SK-N-SH (cell line): ENCODE data around the gene LNPEP. TPM values are rescaled to one million over a fixed set of nuclear protein-coding genes. Genes with fewer than 3 reads are reported as not detected.
A peak's percentile ranks its signal among the peaks of the same experiment; 100 is the strongest.

Source experiments
- CTCF ChIA-PET: fragments of 300-600, 350-600 bp; formaldehyde crosslinking; extraction: SDS; loops from one replicate; lab custom pipeline; 2021; lab: Yijun Ruan, JAX
- POLR2A ChIA-PET: fragments of 350-600 bp; sonication (Branson Sonifier 250); formaldehyde crosslinking; extraction: SDS; loops from one replicate; lab custom pipeline; 2020; ENCODE audit warnings: antibody characterized with exemption, inconsistent platforms; lab: Yijun Ruan, JAX
- DNase-seq: peaks from one replicate; pipeline ENCODE4 v3.0.0; 2012
- H2AFZ ChIP-seq: fragments of 200-600 bp; sonication (generic); 2 replicates; pipeline ENCODE4 v1.8.1; 2016; ENCODE audit warnings: antibody characterized with exemption, mild to moderate bottlenecking, low read depth
- H3F3A ChIP-seq: fragments of 200-600 bp; sonication (generic); replicated peaks from 2 replicates; pipeline ENCODE3; 2016; ENCODE audit warnings: antibody characterized with exemption, mild to moderate bottlenecking; ENCODE audit not compliant: insufficient read depth
- H3K27ac ChIP-seq, 2 experiments: fragments of 200-500 bp in 1 of 2; fragments of 200-600 bp in 1 of 2; sonication (Bioruptor generic) in 1 of 2; sonication (generic), shearing (Covaris generic) in 1 of 2; 2 replicates each; pipeline versions ENCODE4 v1.5.1 to v1.6.1; 2014 to 2016; ENCODE audit warnings: low read depth in 2 of 2, inconsistent platforms in 1 of 2, low read length in 1 of 2, mild to moderate bottlenecking in 1 of 2, mixed read lengths in 1 of 2
- H3K27me3 ChIP-seq: fragments of 200-600 bp; sonication (generic), shearing (Covaris generic); 2 replicates; pipeline ENCODE4 v1.6.1; 2016; ENCODE audit warnings: mixed run types; ENCODE audit not compliant: insufficient read depth
- H3K36me3 ChIP-seq, 2 experiments: fragments of 200-500 bp in 1 of 2; fragments of 200-600 bp in 1 of 2; sonication (Bioruptor generic) in 1 of 2; sonication (generic) in 1 of 2; replicated peaks in 1 of 2; 2 replicates each; pipeline versions ENCODE3 to v1.5.1; 2014 to 2016; ENCODE audit warnings: low read length in 1 of 2, mild to moderate bottlenecking in 1 of 2; ENCODE audit not compliant: insufficient read depth in 2 of 2, control insufficient read depth in 1 of 2
- H3K4me1 ChIP-seq, 2 experiments: fragments of 200-500 bp in 1 of 2; fragments of 200-600 bp in 1 of 2; sonication (Bioruptor generic) in 1 of 2; sonication (generic), shearing (Covaris generic) in 1 of 2; 2 replicates each; pipeline versions ENCODE4 v1.5.1 to v1.6.1; 2014 to 2016; ENCODE audit warnings: low read depth in 1 of 2, low read length in 1 of 2, mixed run types in 1 of 2; ENCODE audit not compliant: insufficient read depth in 2 of 2, control insufficient read depth in 1 of 2
- H3K4me2 ChIP-seq: fragments of 200-600 bp; sonication (generic), shearing (Covaris generic); 2 replicates; pipeline ENCODE4 v1.6.1; 2017; ENCODE audit warnings: mixed run types
- H3K4me3 ChIP-seq, 2 experiments: fragments of 200-500 bp in 1 of 2; fragments of 200-600 bp in 1 of 2; sonication (Bioruptor generic) in 1 of 2; sonication (generic), shearing (Covaris generic) in 1 of 2; 2 replicates each; pipeline versions ENCODE4 v1.5.1 to v1.8.1; 2014 to 2016; ENCODE audit warnings: low read depth in 2 of 2, inconsistent platforms in 1 of 2, low read length in 1 of 2, mild to moderate bottlenecking in 1 of 2, mixed read lengths in 1 of 2, moderate library complexity in 1 of 2
- H3K79me2 ChIP-seq: fragments of 200-600 bp; sonication (generic); 2 replicates; pipeline ENCODE4 v1.8.1; 2017; ENCODE audit warnings: mild to moderate bottlenecking; ENCODE audit not compliant: insufficient read depth
- H3K9ac ChIP-seq: fragments of 200-600 bp; sonication (generic); 2 replicates; pipeline ENCODE4 v1.6.1; 2017; ENCODE audit warnings: mixed run types
- H3K9me2 ChIP-seq: fragments of 200-600 bp; sonication (generic); 2 replicates; pipeline ENCODE4 v1.6.1; 2017; ENCODE audit warnings: mixed run types
- H3K9me3 ChIP-seq: fragments of 200-600 bp; sonication (generic); 2 replicates; pipeline ENCODE4 v1.6.1; 2017; ENCODE audit warnings: mixed run types, mild to moderate bottlenecking, moderate library complexity
- H4K20me1 ChIP-seq: fragments of 200-600 bp; sonication (generic); 2 replicates; pipeline ENCODE4 v1.6.1; 2017; ENCODE audit warnings: mild to moderate bottlenecking, mixed run types; ENCODE audit not compliant: insufficient read depth
- CTCF ChIP-seq: fragments of 200-600 bp; sonication (generic); IDR thresholded peaks from 2 replicates; pipeline ENCODE4 v1.6.1; 2017; ENCODE audit warnings: antibody characterized with exemption, mild to moderate bottlenecking, moderate library complexity
- FOSL2 ChIP-seq: IDR thresholded peaks from 2 replicates; pipeline ENCODE4 v1.4.0; 2012; ENCODE audit warnings: low read depth, mild to moderate bottlenecking, moderate library complexity, borderline replicate concordance
- GABPA ChIP-seq: IDR thresholded peaks from 2 replicates; pipeline ENCODE4 v1.4.0; 2012; ENCODE audit warnings: low read depth, mild to moderate bottlenecking
- POLR2AphosphoS5 ChIP-seq: IDR thresholded peaks from 2 replicates; pipeline ENCODE4 v1.6.1; 2012; ENCODE audit warnings: low read depth, low read length
- RAD21 ChIP-seq: IDR thresholded peaks from 2 replicates; pipeline ENCODE4 v1.6.1; 2012; ENCODE audit warnings: mild to moderate bottlenecking, low read length
- RCOR1 ChIP-seq: fragments of 150-350 bp; IDR thresholded peaks from 2 replicates; pipeline ENCODE4 v1.6.1; 2017; ENCODE audit warnings: antibody characterized with exemption, low read length
- REST ChIP-seq: IDR thresholded peaks from 2 replicates; pipeline ENCODE4 v1.6.1; 2012; ENCODE audit warnings: mild to moderate bottlenecking, low read depth, low read length, moderate library complexity
- SMC3 ChIP-seq: IDR thresholded peaks from 2 replicates; pipeline ENCODE4 v1.6.1; 2012; ENCODE audit warnings: low read depth, low read length, improper control_type of control experiment
- WGBS: methylation state at CpG from one replicate; pipeline ENCODE4 v1.1.6; 2017; ENCODE audit warnings: low lambda C conversion rate; 5-methylcytosine and 5-hydroxymethylcytosine counted together
- polyA plus RNA-seq, 3 experiments: library from polyadenylated mRNA; depleted of rRNA; stranded (reverse); fragments of >200 nt; gene quantifications; 2 replicates each; pipeline ENCODE4 v1.2.3, GENCODE V29; 2012
- TF ChIP-seq, protein P1 (sequence below): IDR thresholded peaks from 2 replicates; pipeline ENCODE4 v1.4.0; 2012; ENCODE audit warnings: low read depth, borderline replicate concordance

LNPEP gene
- polyA plus RNA-seq, 1 of the 3 experiments (the other 2 are of a cell fraction), result 4.3 TPM

DNA sequence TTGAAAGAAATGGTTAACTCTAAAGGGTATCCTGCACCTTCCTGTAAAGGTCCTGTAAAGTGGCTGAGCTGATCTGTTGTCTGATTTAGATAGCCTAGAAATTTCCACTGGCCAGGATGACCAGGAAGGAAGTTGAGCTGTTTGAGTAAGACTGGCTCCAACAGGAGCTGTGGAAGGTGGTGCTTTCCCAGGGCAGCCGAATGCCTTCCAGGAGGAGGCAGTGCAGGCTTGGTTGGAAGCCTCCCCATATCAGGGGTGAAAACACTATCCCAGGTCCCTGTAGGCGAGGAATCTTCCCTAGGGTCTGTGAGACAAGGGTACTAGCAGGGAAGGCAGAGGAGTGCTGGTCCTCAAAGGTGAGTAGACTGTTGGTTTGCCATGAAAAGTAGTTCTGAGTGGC is 108.2 kb downstream of the LNPEP start:
- H3K9me2 ChIP-seq, result no peaks in the 10 kb centered on the region
- WGBS, result 54% methylated on average over 2 of the region's 2 CpGs
- no peak overlapping the region for H3K27ac ChIP-seq
- no peak for DNase-seq
- no peak for TF ChIP-seq FOSL2
- peak; percentile 39; the same call in 1 of the 2 replicates for TF ChIP-seq RAD21
- peak; percentile 21; the same call in 1 of the 2 replicates for TF ChIP-seq SMC3
- TF ChIP-seq GABPA, result no peak
- no peak for TF ChIP-seq POLR2AphosphoS5
- TF ChIP-seq, protein P1, sequence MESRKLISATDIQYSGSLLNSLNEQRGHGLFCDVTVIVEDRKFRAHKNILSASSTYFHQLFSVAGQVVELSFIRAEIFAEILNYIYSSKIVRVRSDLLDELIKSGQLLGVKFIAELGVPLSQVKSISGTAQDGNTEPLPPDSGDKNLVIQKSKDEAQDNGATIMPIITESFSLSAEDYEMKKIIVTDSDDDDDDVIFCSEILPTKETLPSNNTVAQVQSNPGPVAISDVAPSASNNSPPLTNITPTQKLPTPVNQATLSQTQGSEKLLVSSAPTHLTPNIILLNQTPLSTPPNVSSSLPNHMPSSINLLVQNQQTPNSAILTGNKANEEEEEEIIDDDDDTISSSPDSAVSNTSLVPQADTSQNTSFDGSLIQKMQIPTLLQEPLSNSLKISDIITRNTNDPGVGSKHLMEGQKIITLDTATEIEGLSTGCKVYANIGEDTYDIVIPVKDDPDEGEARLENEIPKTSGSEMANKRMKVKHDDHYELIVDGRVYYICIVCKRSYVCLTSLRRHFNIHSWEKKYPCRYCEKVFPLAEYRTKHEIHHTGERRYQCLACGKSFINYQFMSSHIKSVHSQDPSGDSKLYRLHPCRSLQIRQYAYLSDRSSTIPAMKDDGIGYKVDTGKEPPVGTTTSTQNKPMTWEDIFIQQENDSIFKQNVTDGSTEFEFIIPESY, result no peak
- no peak for TF ChIP-seq REST
- TF ChIP-seq RCOR1, result no peak
- peak; percentile 42 for TF ChIP-seq CTCF
- ChIA-PET POLR2A (no interaction called here), CTCF (interaction anchor here (0.7 to 1.8 kb wide), 4 partner anchors 97 to 292 kb away, joined by 3 to 5 read pairs (median 4); partner anchors contain the start of gene LIX1)
- no peaks in the 10 kb centered on the region for H3K27me3 ChIP-seq
- no peak overlapping the region for H3K4me3 ChIP-seq
- H4K20me1 ChIP-seq, result no peaks in the 10 kb centered on the region
- H3K9me3 ChIP-seq, result no peaks in the 10 kb centered on the region
- no peak overlapping the region for H3K4me2 ChIP-seq
- H2AFZ ChIP-seq, result no peak overlapping the region
- H3K79me2 ChIP-seq, result no peaks in the 10 kb centered on the region
- no peaks in the 10 kb centered on the region for H3F3A ChIP-seq
- H3K4me1 ChIP-seq, result no peaks in the 10 kb centered on the region
- no peak overlapping the region for H3K9ac ChIP-seq
- H3K36me3 ChIP-seq, result no peaks in the 10 kb centered on the region
